ENCODE results near the gene HS6ST3. TPM values are rescaled to one million over a fixed set of nuclear protein-coding genes. Genes with fewer than 3 reads are reported as not detected.

The HS6ST3 gene
- total and polyA plus RNA-seq, 9 of the 15 experiments (the other 6 are each of a cell fraction or from before 2014, with no cell fraction given), result not detected

GRCh38 chr13:96533408-96533807, 443.5 kb downstream of the HS6ST3 start:
- no peaks in the 10 kb centered on the region for H3K79me2 ChIP-seq (ENCODE audit: control insufficient read depth, insufficient read depth, low read length)
- TF ChIP-seq SAP30 (IDR thresholded peaks at IDR 0.05; ENCODE audit: borderline replicate concordance, insufficient read depth, low read depth, low read length, poor library complexity, severe bottlenecking), result no peak
- no peak for TF ChIP-seq HOMEZ (CRISPR knock-in tag; IDR thresholded peaks at IDR 0.05)
- no peak for TF ChIP-seq TAL1 (IDR thresholded peaks at IDR 0.05)
- in situ Hi-C loops (cut with MboI) (no loop called here), intact Hi-C loops (cut with micrococcal nuclease) (no loop called here)
- no peaks in the 10 kb centered on the region for H3K9me3 ChIP-seq (replicated peaks; ENCODE audit: control insufficient read depth, insufficient read depth, low read depth, low read length)
- FAIRE-seq, result no peak
- no peak overlapping the region for H3K27ac ChIP-seq (ENCODE audit: extremely low read depth, low read depth, low read length)
- ChIA-PET POLR2A (no interaction called here), CTCF (ENCODE audit: low intra/inter-chr PET ratio) (no interaction called here)
- H3K4me1 ChIP-seq (replicated peaks in 1 of 2; ENCODE audit: control insufficient read depth in 2 of 2, insufficient read depth in 2 of 2, low read length in 2 of 2), result no peaks in the 10 kb centered on the region
- no peaks in the 10 kb centered on the region for H3K36me3 ChIP-seq (ENCODE audit: control insufficient read depth, insufficient read depth, low read length)
- BruUV-seq (replicated peaks), result no TSS peak
- H3K9me1 ChIP-seq (ENCODE audit: control insufficient read depth, insufficient read depth, low read length), result no peaks in the 10 kb centered on the region
- H2AFZ ChIP-seq (ENCODE audit: low read depth, low read length), result no peak overlapping the region
- H3K27me3 ChIP-seq (ENCODE audit: control insufficient read depth in 2 of 2, insufficient read depth in 2 of 2, low read length in 2 of 2), result no peaks in the 10 kb centered on the region
- H3K4me2 ChIP-seq (ENCODE audit: insufficient read depth, low read length), result no peak overlapping the region
- no peak for DNase-seq (ENCODE audit: extremely low read depth in 1 of 4, low spot score in 3 of 4)
- H3K9ac ChIP-seq (ENCODE audit: insufficient read depth in 1 of 2, low read depth in 2 of 2, low read length in 2 of 2), result no peak overlapping the region
- no peak for ATAC-seq
- no peaks in the 10 kb centered on the region for H4K20me1 ChIP-seq (replicated peaks; ENCODE audit: control insufficient read depth, insufficient read depth, low read length)
- 0% methylated on average over 7 of the region's 7 CpGs for WGBS (ENCODE audit: insufficient coverage, low coverage, missing lambda C conversion rate)
- H3K4me3 ChIP-seq, result no peak overlapping the region

GRCh38 chr13:96539791-96540190, 449.9 kb downstream of the HS6ST3 start:
- Histone ChIP-seq H3K36me3 (ENCODE audit: control insufficient read depth, insufficient read depth, low read length) (no peaks in the 10 kb centered on the region), H3K4me2 (ENCODE audit: insufficient read depth, low read length) (no peak overlapping the region), H2AFZ (ENCODE audit: low read depth, low read length) (no peak overlapping the region), H3K4me1 (replicated peaks in 1 of 2; ENCODE audit: control insufficient read depth in 2 of 2, insufficient read depth in 2 of 2, low read length in 2 of 2) (no peaks in the 10 kb centered on the region), H3K79me2 (ENCODE audit: control insufficient read depth, insufficient read depth, low read length) (no peaks in the 10 kb centered on the region), H3K27me3 (ENCODE audit: control insufficient read depth in 2 of 2, insufficient read depth in 2 of 2, low read length in 2 of 2) (no peaks in the 10 kb centered on the region), H3K9ac (ENCODE audit: insufficient read depth in 1 of 2, low read depth in 2 of 2, low read length in 2 of 2) (no peak overlapping the region), H3K4me3 (no peak overlapping the region), H3K9me1 (ENCODE audit: control insufficient read depth, insufficient read depth, low read length) (no peaks in the 10 kb centered on the region), H4K20me1 (replicated peaks; ENCODE audit: control insufficient read depth, insufficient read depth, low read length) (no peaks in the 10 kb centered on the region), H3K27ac (ENCODE audit: extremely low read depth, low read depth, low read length) (no peak overlapping the region), H3K9me3 (replicated peaks; ENCODE audit: control insufficient read depth, insufficient read depth, low read depth, low read length) (no peaks in the 10 kb centered on the region)
- in situ Hi-C loops (cut with MboI) (no loop called here), intact Hi-C loops (cut with micrococcal nuclease) (no loop called here)
- BruUV-seq (replicated peaks), result no TSS peak
- DNase-seq (ENCODE audit: extremely low read depth in 1 of 4, low spot score in 3 of 4) (no peak), FAIRE-seq (no peak), ATAC-seq (no peak)
- 0% methylated on average over 2 of the region's 2 CpGs for WGBS (ENCODE audit: insufficient coverage, low coverage, missing lambda C conversion rate)
- CTCF ChIA-PET (ENCODE audit: low intra/inter-chr PET ratio), result no interaction called here
- POLR2A ChIA-PET, result no interaction called here
- TF ChIP-seq HDGF (IDR thresholded peaks at IDR 0.05), result no peak
- no peak for TF ChIP-seq SMAD1 (IDR thresholded peaks at IDR 0.05; ENCODE audit: low read depth, low read length, partially characterized antibody)
- no peak for TF ChIP-seq EHMT2 (IDR thresholded peaks at IDR 0.05)
- TF ChIP-seq NONO (IDR thresholded peaks at IDR 0.05; ENCODE audit: low read depth in 2 of 2, low read length in 1 of 2), result no peak
- TF ChIP-seq TAF1 (IDR thresholded peaks at IDR 0.05; ENCODE audit: control insufficient read depth, extremely low read depth, insufficient read depth, low read length, severe bottlenecking), result no peak
- TF ChIP-seq KAT8 (IDR thresholded peaks at IDR 0.05; ENCODE audit: low read depth), result no peak
- no peak for TF ChIP-seq TCFL5 (CRISPR knock-in tag; conservative IDR thresholded peaks at IDR 0.05)
- no peak for TF ChIP-seq CBX2 (IDR thresholded peaks at IDR 0.05; ENCODE audit: insufficient read depth, low read length, poor library complexity, severe bottlenecking)
- TF ChIP-seq ZNF449 (CRISPR knock-in tag; IDR thresholded peaks at IDR 0.05), result no peak
- no peak for TF ChIP-seq ZNF584 (CRISPR knock-in tag; IDR thresholded peaks at IDR 0.05; ENCODE audit: low read depth)
- no peak for TF ChIP-seq PURB (CRISPR knock-in tag; IDR thresholded peaks at IDR 0.05; ENCODE audit: low read depth)
